ES-I3 (cell line): ENCODE measurements around the gene ASIC2.

Experiments
- H3K36me3 ChIP-seq: 2 replicates; pipeline ENCODE4 v1.6.1; 2013; ENCODE audit warnings: mild to moderate bottlenecking, low read length, control low read depth, moderate library complexity; ENCODE audit not compliant: insufficient read depth
- H3K4me1 ChIP-seq: 2 replicates; pipeline ENCODE4 v1.6.1; 2013; ENCODE audit warnings: mild to moderate bottlenecking, control low read depth, low read length; ENCODE audit not compliant: insufficient read depth
- H3K9ac ChIP-seq: 2 replicates; pipeline ENCODE4 v1.6.1; 2013; ENCODE audit warnings: low read depth, mild to moderate bottlenecking, low read length, moderate library complexity
- H3K9me3 ChIP-seq: 2 replicates; pipeline ENCODE4 v1.6.1; 2013; ENCODE audit warnings: mild to moderate bottlenecking, low read length, moderate library complexity; ENCODE audit not compliant: control insufficient read depth, insufficient read depth

Gene ASIC2

GRCh38 chr17:33071656-33072055, 221.4 kb downstream of the ASIC2 start:
- H3K9me3 ChIP-seq: no peaks in the 10 kb centered on the region
- H3K4me1 ChIP-seq: no peaks in the 10 kb centered on the region
- no peaks in the 10 kb centered on the region for H3K36me3 ChIP-seq
- H3K9ac ChIP-seq: no peak overlapping the region

- Histone ChIP-seq H3K4me1 (no peaks in the 10 kb centered on the region), H3K36me3 (no peaks in the 10 kb centered on the region), H3K9me3 (no peaks in the 10 kb centered on the region), H3K9ac (no peak overlapping the region)
Observed at GRCh38 chr17:33057564-33057963, 235.5 kb downstream of the ASIC2 start.

- Histone ChIP-seq H3K36me3 (no peaks in the 10 kb centered on the region), H3K9ac (no peak overlapping the region), H3K9me3 (no peaks in the 10 kb centered on the region), H3K4me1 (no peaks in the 10 kb centered on the region)
Observed at GRCh38 chr17:33056399-33057146, 236.5 kb downstream of the ASIC2 start.

- no peaks in the 10 kb centered on the region for H3K4me1 ChIP-seq
- H3K9ac ChIP-seq: no peak overlapping the region
- no peaks in the 10 kb centered on the region for H3K9me3 ChIP-seq
- no peaks in the 10 kb centered on the region for H3K36me3 ChIP-seq
Observed at GRCh38 chr17:33055746-33056145, 237.3 kb downstream of the ASIC2 start.

GRCh38 chr17:33055171-33055611, 237.9 kb downstream of the ASIC2 start:
- Histone ChIP-seq H3K9ac (no peak overlapping the region), H3K36me3 (no peaks in the 10 kb centered on the region), H3K9me3 (no peaks in the 10 kb centered on the region), H3K4me1 (no peaks in the 10 kb centered on the region)

DNA sequence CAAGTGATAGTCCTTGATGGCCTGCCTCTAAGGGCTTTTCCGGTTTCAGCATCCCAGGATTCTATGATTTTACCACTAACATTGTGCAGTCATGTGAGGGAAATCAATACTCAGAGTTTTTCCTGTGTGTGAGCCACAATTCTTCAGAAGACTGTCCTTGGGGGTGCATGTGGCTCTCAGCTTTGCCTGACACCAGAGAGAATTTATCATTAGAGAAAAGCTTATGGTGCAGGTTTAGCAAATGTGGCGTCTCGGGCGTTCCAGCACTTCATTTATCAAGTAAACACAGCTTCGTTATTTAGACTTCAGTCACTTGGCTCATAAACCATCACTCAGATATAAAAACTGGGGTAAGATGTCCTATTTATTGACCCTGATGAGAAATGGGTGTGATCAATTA, 238.7 kb downstream of the ASIC2 start:
- no peak overlapping the region for H3K9ac ChIP-seq
- H3K9me3 ChIP-seq: no peaks in the 10 kb centered on the region
- H3K36me3 ChIP-seq: no peaks in the 10 kb centered on the region
- H3K4me1 ChIP-seq: no peaks in the 10 kb centered on the region

DNA sequence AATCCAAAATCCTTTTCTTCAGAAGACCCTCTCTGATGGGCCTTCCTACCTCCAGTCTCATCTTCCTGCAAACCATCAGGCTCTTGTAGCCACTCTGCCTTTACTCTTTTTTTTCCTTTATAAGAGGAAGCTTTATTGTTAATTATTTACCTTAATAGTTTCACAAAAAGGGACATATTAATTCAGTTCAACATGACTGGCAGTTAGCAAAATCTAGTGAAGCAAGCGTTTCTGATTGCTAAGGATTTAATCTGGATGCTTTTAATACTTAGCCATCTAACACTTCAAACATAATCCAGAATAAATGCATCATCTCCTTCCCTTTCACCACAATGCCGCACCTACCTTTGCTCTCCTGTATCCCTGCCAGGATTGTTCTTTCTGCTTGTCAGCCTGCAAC, 239.4 kb downstream of the ASIC2 start:
- Histone ChIP-seq H3K4me1 (no peaks in the 10 kb centered on the region), H3K9ac (no peak overlapping the region), H3K36me3 (no peaks in the 10 kb centered on the region), H3K9me3 (no peaks in the 10 kb centered on the region)

DNA sequence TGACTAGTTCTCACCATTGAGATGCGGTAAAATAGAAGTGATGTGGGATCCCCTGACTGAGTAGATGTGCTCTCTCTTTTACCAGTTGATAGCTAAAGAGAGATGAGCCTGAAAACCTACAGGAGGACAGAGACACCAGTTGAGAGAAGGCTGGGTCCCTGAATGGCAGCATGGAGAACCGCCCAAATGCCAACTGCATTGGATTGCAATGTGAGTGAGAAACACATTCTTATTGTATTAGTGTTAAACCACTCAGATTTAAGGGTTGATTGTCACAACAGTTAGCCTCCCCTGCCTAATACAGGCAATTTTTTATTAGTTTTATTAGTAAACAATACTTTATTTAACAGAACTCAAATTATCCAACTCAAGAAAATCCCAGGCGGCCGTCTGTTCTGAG, 240.2 kb downstream of the ASIC2 start:
- Histone ChIP-seq H3K9ac (no peak overlapping the region), H3K36me3 (no peaks in the 10 kb centered on the region), H3K4me1 (no peaks in the 10 kb centered on the region), H3K9me3 (no peaks in the 10 kb centered on the region)

- Histone ChIP-seq H3K36me3 (no peaks in the 10 kb centered on the region), H3K9me3 (no peaks in the 10 kb centered on the region), H3K4me1 (no peaks in the 10 kb centered on the region), H3K9ac (no peak overlapping the region)
Observed at GRCh38 chr17:33050611-33051140, 242.4 kb downstream of the ASIC2 start.

DNA sequence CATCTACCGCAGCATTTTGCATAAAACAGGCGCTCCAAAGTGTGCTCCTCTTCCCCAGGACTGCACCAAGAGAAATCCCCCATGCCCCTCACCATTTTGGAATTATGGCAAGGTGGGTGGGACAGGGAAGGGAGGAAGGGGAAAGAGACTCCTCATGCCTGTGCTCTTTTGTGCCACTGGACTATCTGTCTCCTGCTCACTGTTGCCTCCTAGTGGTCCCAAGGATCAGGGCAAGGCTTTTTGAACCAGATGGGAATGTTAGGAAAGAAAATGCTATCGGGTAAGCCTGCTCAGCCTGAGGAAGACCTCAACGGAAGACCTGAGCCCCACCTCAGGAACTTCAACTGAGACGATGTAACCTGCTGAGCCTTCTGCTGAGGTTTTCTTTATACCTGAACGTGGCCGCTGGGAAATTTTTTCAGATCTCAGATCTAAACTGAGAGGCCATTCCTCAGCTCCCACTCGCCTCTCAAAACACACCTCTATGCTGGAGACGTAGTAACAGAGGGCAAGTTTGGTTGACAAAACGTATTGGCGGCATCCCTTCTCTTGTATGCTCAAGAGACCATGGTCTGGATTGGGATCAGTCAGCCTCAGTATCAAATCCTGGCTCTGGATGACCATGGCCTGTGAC, 243.2 kb downstream of the ASIC2 start:
- Histone ChIP-seq H3K9ac (no peak overlapping the region), H3K4me1 (no peaks in the 10 kb centered on the region), H3K9me3 (no peaks in the 10 kb centered on the region), H3K36me3 (no peaks in the 10 kb centered on the region)

DNA sequence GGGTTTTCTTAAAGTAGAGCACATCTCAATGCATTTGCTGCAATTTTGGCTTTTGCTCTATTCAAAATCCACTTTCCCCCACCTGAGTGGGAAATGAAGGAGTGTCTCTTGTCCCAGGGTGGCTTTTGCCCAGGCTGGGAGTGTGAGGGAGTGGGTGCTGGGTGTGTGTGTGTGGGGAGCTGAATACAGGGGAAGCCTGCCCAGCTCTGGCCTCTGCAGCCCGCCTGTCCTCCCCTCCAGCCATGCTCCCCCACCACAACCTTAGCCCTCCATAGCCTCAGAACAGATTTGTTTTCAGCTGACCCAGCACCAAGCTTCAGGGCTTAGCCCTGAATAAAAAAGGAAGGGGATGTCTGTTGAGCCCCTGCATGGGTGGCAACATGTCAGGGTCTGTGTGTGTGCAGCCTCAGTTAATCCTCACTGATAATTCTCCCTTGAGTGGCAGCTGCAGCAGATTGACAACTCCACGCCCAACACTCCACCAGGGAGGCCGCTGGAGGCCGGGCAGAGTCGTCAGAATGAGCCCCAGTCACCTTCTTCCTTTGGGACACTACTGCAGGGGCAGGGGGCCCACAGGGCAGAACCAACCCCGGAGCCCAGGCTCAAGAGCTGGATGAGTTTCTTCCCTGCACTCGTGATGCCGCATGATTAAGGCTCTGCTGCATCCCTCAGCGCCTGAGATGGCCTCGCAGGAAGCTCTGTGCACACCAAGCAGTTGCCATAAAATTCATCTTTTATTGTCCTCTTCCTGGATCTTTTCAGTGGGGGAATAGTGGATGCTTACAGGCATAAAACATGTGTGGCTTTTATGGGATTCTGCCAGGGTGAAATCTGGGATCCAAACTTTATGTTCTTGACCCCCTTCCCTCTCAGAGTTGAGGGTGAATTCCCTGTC, 246.5 kb downstream of the ASIC2 start:
- H3K36me3 ChIP-seq: no peaks in the 10 kb centered on the region
- no peaks in the 10 kb centered on the region for H3K4me1 ChIP-seq
- H3K9ac ChIP-seq: no peak overlapping the region
- no peaks in the 10 kb centered on the region for H3K9me3 ChIP-seq

- Histone ChIP-seq H3K36me3 (no peaks in the 10 kb centered on the region), H3K4me1 (no peaks in the 10 kb centered on the region), H3K9ac (no peak overlapping the region), H3K9me3 (no peaks in the 10 kb centered on the region)
Observed at GRCh38 chr17:33045216-33045615, 247.9 kb downstream of the ASIC2 start.

GRCh38 chr17:33044771-33045170, 248.3 kb downstream of the ASIC2 start:
- H3K36me3 ChIP-seq: no peaks in the 10 kb centered on the region
- H3K4me1 ChIP-seq: no peaks in the 10 kb centered on the region
- H3K9ac ChIP-seq: no peak overlapping the region
- H3K9me3 ChIP-seq: no peaks in the 10 kb centered on the region

DNA sequence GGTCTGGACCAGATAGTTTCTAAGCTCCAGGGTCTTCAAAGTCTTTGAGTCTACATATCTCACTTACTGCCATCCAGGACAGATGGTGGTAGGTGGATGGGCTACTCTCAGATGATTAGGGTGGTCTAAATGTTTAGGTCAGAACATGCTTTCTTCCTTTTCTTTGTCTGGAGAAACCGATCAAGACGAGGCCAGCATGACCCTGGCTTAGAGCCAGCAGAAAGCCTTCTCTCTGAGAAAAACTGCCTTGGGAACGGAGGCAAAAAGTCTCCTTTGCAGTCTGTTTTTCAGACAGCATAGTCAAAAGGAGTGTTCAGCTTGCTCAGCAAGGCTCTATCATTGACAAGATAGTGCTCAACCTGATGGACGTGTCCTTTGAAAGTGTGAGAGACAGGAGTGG, 252.6 kb downstream of the ASIC2 start:
- Histone ChIP-seq H3K9me3 (no peaks in the 10 kb centered on the region), H3K36me3 (no peaks in the 10 kb centered on the region), H3K9ac (no peak overlapping the region), H3K4me1 (no peaks in the 10 kb centered on the region)
